Liver (tissue), 9 donors: ENCODE data around the gene IGF1. TPM values are rescaled to one million over a fixed set of nuclear protein-coding genes. Genes with fewer than 3 reads are reported as not detected.

Experiments used
- DNase-seq: peaks from one replicate; pipeline ENCODE4 v3.0.0-alpha.2; 2017; ENCODE audit warnings: low spot score
- H3K27ac ChIP-seq, 2 donors: one replicate each; pipeline ENCODE4 v1.7.0; 2013; ENCODE audit warnings: inconsistent platforms in 2 of 2, low read length in 2 of 2, control low read depth in 1 of 2, low read depth in 1 of 2, mild to moderate bottlenecking in 1 of 2
- H3K27me3 ChIP-seq, 4 donors: one replicate each; pipeline versions ENCODE4 v1.6.1 to v1.7.0; 2013; ENCODE audit warnings: low read length in 3 of 4, inconsistent platforms in 1 of 4, mild to moderate bottlenecking in 1 of 4, moderate library complexity in 1 of 4; ENCODE audit not compliant: control insufficient read depth in 4 of 4, insufficient read depth in 4 of 4
- H3K36me3 ChIP-seq, 4 donors: one replicate each; pipeline versions ENCODE4 v1.6.1 to v1.7.0; 2013; ENCODE audit warnings: low read length in 3 of 4, mild to moderate bottlenecking in 3 of 4, low read depth in 1 of 4, moderate library complexity in 1 of 4; ENCODE audit not compliant: control insufficient read depth in 4 of 4, insufficient read depth in 3 of 4
- H3K4me1 ChIP-seq, 4 donors: one replicate each; pipeline versions ENCODE4 v1.6.1 to v1.7.0; 2013; ENCODE audit warnings: low read length in 3 of 4, mild to moderate bottlenecking in 3 of 4, moderate library complexity in 1 of 4; ENCODE audit not compliant: control insufficient read depth in 4 of 4, insufficient read depth in 4 of 4
- H3K4me3 ChIP-seq, 3 donors: one replicate each; pipeline versions ENCODE4 v1.6.1 to v1.7.0; 2013; ENCODE audit warnings: low read length in 3 of 3, control low read depth in 1 of 3, low read depth in 1 of 3, mild to moderate bottlenecking in 1 of 3
- H3K9ac ChIP-seq, 2 donors: one replicate each; pipeline ENCODE4 v1.7.0; 2013; ENCODE audit warnings: low read length in 2 of 2, mild to moderate bottlenecking in 2 of 2, moderate library complexity in 2 of 2, control low read depth in 1 of 2, low read depth in 1 of 2
- H3K9me3 ChIP-seq, 4 donors: one replicate each; pipeline versions ENCODE4 v1.6.1 to v1.7.0; 2013; ENCODE audit warnings: low read length in 3 of 4; ENCODE audit not compliant: control insufficient read depth in 4 of 4
- FOXA1 ChIP-seq: IDR thresholded peaks from 2 replicates; pipeline ENCODE4 v1.6.1; 2016; ENCODE audit warnings: antibody characterized with exemption
- GABPA ChIP-seq, 2 donors: IDR thresholded peaks in 1 of 2; conservative IDR thresholded peaks in 1 of 2; 2 replicates each; pipeline ENCODE4 v1.6.1; 2016; ENCODE audit warnings: antibody characterized with exemption in 2 of 2, mild to moderate bottlenecking in 1 of 2, moderate library complexity in 1 of 2
- HNF4G ChIP-seq: IDR thresholded peaks from 2 replicates; pipeline ENCODE4 v1.6.1; 2016; ENCODE audit warnings: antibody characterized with exemption
- JUND ChIP-seq, 2 donors: IDR thresholded peaks; 2 replicates each; pipeline ENCODE4 v1.6.1; 2016; ENCODE audit warnings: antibody characterized with exemption in 2 of 2
- RAD21 ChIP-seq, 2 donors: IDR thresholded peaks; 2 replicates each; pipeline ENCODE4 v1.6.1; 2016; ENCODE audit warnings: antibody characterized with exemption in 2 of 2, mild to moderate bottlenecking in 2 of 2
- RXRA ChIP-seq, 2 donors: IDR thresholded peaks; 2 replicates each; pipeline ENCODE4 v1.6.1; 2017 to 2018; ENCODE audit warnings: antibody characterized with exemption in 2 of 2, mild to moderate bottlenecking in 1 of 2
- TAF1 ChIP-seq: conservative IDR thresholded peaks from 2 replicates; pipeline ENCODE4 v1.6.1; 2016; ENCODE audit warnings: antibody characterized with exemption, mild to moderate bottlenecking
- YY1 ChIP-seq: IDR thresholded peaks from 2 replicates; pipeline ENCODE4 v1.6.1; 2016; ENCODE audit warnings: antibody characterized with exemption, mild to moderate bottlenecking
- WGBS: extraction: QIAGEN DNeasy Blood & Tissue Kit; methylation state at CpG from one replicate; pipeline ENCODE4 v1.1.7; 2013; 5-methylcytosine and 5-hydroxymethylcytosine counted together
- polyA plus RNA-seq, 2 donors: library from polyadenylated mRNA; stranded (reverse) in 1 of 2; unstranded in 1 of 2; fragments of 200-250 nt in 1 of 2; fragments of >200 nt in 1 of 2; fragmentation: Nextera tagmentation in 1 of 2; extraction: Ambion mirVana in 1 of 2; gene quantifications; one replicate each; pipeline versions ENCODE4 v1.2.1 to v1.2.3, GENCODE V29; 2013 to 2015
- total RNA-seq, 2 donors: library from RNA; depleted of rRNA; stranded (reverse); fragments of >200 nt; gene quantifications; one replicate each; pipeline ENCODE4 v1.2.3, GENCODE V29; 2014
- TF ChIP-seq, protein P1 (sequence below): IDR thresholded peaks from 2 replicates; pipeline ENCODE4 v1.6.1; 2016; ENCODE audit warnings: antibody characterized with exemption
- TF ChIP-seq, protein P2 (sequence below): IDR thresholded peaks from 2 replicates; pipeline ENCODE4 v1.6.1; 2016; ENCODE audit warnings: antibody characterized with exemption
- TF ChIP-seq, protein P3 (sequence below): IDR thresholded peaks from 2 replicates; pipeline ENCODE4 v1.6.1; 2016; ENCODE audit warnings: antibody characterized with exemption
- TF ChIP-seq, protein P4 (sequence below): IDR thresholded peaks from 2 replicates; pipeline ENCODE4 v1.6.1; 2016; ENCODE audit warnings: antibody characterized with exemption, mild to moderate bottlenecking
- donor health status: healthy.
- donor health status: healthy.
- donor health status: healthy.
- donor health status: healthy.
- donor health status: healthy.

Gene IGF1
- total and polyA plus RNA-seq, 4 donors, result 0.61 to 118 (median 33.3) TPM

DNA sequence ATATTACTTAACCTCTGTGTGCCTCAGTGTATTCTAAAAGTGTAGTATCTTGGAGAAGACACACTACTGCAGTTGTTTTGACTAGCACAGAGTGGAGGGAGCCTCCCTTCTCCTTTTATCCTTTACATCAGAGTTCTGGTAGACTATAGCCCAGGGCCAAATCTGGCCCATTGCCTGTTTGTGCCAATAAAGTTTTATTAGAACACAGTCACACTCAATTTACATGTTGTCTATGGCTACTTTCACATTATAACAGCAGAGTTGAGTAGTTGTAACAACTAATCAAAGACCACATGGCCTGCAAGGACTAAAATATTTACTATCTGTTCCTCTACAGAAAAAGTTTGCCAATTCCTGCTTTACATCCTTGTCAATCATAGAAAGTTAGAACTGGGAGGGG is 27.7 kb upstream of the IGF1 start (continued):
- TF ChIP-seq, protein P1, sequence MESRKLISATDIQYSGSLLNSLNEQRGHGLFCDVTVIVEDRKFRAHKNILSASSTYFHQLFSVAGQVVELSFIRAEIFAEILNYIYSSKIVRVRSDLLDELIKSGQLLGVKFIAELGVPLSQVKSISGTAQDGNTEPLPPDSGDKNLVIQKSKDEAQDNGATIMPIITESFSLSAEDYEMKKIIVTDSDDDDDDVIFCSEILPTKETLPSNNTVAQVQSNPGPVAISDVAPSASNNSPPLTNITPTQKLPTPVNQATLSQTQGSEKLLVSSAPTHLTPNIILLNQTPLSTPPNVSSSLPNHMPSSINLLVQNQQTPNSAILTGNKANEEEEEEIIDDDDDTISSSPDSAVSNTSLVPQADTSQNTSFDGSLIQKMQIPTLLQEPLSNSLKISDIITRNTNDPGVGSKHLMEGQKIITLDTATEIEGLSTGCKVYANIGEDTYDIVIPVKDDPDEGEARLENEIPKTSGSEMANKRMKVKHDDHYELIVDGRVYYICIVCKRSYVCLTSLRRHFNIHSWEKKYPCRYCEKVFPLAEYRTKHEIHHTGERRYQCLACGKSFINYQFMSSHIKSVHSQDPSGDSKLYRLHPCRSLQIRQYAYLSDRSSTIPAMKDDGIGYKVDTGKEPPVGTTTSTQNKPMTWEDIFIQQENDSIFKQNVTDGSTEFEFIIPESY, result no peak

DNA sequence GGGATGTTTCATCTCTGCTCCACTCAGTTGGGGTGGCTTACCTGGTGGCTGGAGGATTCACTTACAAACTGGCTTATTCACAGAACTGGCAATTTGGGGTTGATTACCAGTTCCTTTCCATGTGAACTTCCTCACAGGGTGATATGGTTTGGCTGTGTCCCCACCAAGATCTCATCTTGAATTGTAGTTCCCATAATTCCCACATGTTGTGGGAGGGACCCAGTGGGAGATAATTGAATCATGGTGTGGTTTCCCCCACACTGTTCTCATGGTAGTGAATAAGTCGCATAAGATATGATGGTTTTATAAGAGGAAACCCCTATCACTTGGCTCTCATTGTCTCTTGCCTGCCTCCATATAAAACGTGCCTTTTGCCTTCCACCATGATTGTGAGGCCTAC is 26.9 kb upstream of the IGF1 start:
- H3K9ac ChIP-seq, result no peak overlapping the region

DNA sequence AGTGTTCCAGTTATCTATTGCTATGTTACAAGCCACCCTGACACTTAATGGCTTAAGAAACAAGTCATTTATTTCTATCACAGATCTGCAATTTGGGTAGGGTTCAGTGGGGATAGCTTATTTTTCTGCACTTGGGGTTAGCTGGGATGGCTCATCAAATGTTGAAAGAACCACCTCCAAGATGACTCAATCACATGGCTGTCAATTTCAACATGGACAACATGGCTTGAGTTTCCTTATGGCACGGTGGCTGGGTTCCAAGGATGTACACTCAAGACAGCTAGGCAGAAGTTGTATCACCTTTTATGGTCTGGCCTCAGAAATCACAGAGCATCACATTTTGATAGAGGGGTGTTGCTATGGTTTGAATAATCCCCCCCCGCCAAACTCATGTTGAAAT is 24.5 kb upstream of the IGF1 start:
- DNase-seq, result no peak
- Histone ChIP-seq H3K4me1 (peaks cover 0 to under 1% (median 0%) of the 10 kb centered on the region in 4 donors), H3K4me3 (no peak overlapping the region), H3K27me3 (no peaks in the 10 kb centered on the region), H3K9me3 (no peaks in the 10 kb centered on the region), H3K27ac (no peak overlapping the region), H3K36me3 (no peaks in the 10 kb centered on the region), H3K9ac (no peak overlapping the region)
- TF ChIP-seq YY1 (no peak), TAF1 (no peak), HNF4G (no peak)
- TF ChIP-seq, protein P2, sequence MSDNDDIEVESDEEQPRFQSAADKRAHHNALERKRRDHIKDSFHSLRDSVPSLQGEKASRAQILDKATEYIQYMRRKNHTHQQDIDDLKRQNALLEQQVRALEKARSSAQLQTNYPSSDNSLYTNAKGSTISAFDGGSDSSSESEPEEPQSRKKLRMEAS, result no peak
- 89% methylated on average over 2 of the region's 2 CpGs for WGBS

More for the DNA sequence above, 26.9 kb upstream of the IGF1 start:
- DNase-seq, result no peak
- Histone ChIP-seq H3K4me3 (no peak overlapping the region), H3K9me3 (no peaks in the 10 kb centered on the region), H3K36me3 (no peaks in the 10 kb centered on the region), H3K4me1 (peaks cover 2 to 22% (median 17%) of the 10 kb centered on the region in 4 donors), H3K27me3 (no peaks in the 10 kb centered on the region), H3K27ac (no peak overlapping the region)
- no peak for TF ChIP-seq RAD21 (IDR thresholded peaks at IDR 0.05)
- TF ChIP-seq, protein P2, result no peak
- no peak for TF ChIP-seq GABPA (IDR thresholded peaks at IDR 0.05 in 1 of 2, conservative IDR thresholded peaks at IDR 0.05 in 1 of 2)
- TF ChIP-seq, protein P3, sequence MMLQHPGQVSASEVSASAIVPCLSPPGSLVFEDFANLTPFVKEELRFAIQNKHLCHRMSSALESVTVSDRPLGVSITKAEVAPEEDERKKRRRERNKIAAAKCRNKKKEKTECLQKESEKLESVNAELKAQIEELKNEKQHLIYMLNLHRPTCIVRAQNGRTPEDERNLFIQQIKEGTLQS, result no peak
- TF ChIP-seq, protein P4, sequence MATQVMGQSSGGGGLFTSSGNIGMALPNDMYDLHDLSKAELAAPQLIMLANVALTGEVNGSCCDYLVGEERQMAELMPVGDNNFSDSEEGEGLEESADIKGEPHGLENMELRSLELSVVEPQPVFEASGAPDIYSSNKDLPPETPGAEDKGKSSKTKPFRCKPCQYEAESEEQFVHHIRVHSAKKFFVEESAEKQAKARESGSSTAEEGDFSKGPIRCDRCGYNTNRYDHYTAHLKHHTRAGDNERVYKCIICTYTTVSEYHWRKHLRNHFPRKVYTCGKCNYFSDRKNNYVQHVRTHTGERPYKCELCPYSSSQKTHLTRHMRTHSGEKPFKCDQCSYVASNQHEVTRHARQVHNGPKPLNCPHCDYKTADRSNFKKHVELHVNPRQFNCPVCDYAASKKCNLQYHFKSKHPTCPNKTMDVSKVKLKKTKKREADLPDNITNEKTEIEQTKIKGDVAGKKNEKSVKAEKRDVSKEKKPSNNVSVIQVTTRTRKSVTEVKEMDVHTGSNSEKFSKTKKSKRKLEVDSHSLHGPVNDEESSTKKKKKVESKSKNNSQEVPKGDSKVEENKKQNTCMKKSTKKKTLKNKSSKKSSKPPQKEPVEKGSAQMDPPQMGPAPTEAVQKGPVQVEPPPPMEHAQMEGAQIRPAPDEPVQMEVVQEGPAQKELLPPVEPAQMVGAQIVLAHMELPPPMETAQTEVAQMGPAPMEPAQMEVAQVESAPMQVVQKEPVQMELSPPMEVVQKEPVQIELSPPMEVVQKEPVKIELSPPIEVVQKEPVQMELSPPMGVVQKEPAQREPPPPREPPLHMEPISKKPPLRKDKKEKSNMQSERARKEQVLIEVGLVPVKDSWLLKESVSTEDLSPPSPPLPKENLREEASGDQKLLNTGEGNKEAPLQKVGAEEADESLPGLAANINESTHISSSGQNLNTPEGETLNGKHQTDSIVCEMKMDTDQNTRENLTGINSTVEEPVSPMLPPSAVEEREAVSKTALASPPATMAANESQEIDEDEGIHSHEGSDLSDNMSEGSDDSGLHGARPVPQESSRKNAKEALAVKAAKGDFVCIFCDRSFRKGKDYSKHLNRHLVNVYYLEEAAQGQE, result no peak
- no peak for TF ChIP-seq RXRA (IDR thresholded peaks at IDR 0.05)
- no peak for TF ChIP-seq JUND (IDR thresholded peaks at IDR 0.05)
- no peak for TF ChIP-seq FOXA1
- TF ChIP-seq, protein P1, result no peak
- 38% methylated on average over 2 of the region's 2 CpGs for WGBS
